ENCODE measurements around the gene XPC. TPM values are rescaled to one million over a fixed set of nuclear protein-coding genes. Genes with fewer than 3 reads are reported as not detected.

XPC gene
- total RNA-seq, 1 donor, result 54.4 TPM

- no peak for DNase-seq (ENCODE audit: low read depth)
- H3K4me3 ChIP-seq (ENCODE audit: low read depth, low read length), result no peak overlapping the region
- peak; percentile 33 for TF ChIP-seq CTCF (IDR thresholded peaks at IDR 0.05; ENCODE audit: insufficient read depth, low read depth, low read length)
These were observed 26.0 kb downstream of the XPC start for GRCh38 chr3:14152233-14152962.

- no peak for TF ChIP-seq CTCF (IDR thresholded peaks at IDR 0.05; ENCODE audit: insufficient read depth, low read depth, low read length)
- no peak overlapping the region for H3K4me3 ChIP-seq (ENCODE audit: low read depth, low read length)
- no peak for DNase-seq (ENCODE audit: low read depth)
These were observed 26.8 kb downstream of the XPC start for GRCh38 chr3:14151471-14152083.

- DNase-seq (ENCODE audit: low read depth), result no peak
- no peak for TF ChIP-seq CTCF (IDR thresholded peaks at IDR 0.05; ENCODE audit: insufficient read depth, low read depth, low read length)
- H3K4me3 ChIP-seq (ENCODE audit: low read depth, low read length), result no peak overlapping the region
These were observed 27.7 kb downstream of the XPC start for GRCh38 chr3:14150491-14151230.

GRCh38 chr3:14150078-14150477, 28.3 kb downstream of the XPC start:
- TF ChIP-seq CTCF (IDR thresholded peaks at IDR 0.05; ENCODE audit: insufficient read depth, low read depth, low read length), result no peak
- no peak for DNase-seq (ENCODE audit: low read depth)
- H3K4me3 ChIP-seq (ENCODE audit: low read depth, low read length), result no peak overlapping the region

GRCh38 chr3:14148041-14148985, 30.1 kb downstream of the XPC start:
- H3K4me3 ChIP-seq (ENCODE audit: low read depth, low read length), result no peak overlapping the region
- no peak for DNase-seq (ENCODE audit: low read depth)
- peak; percentile 5 for TF ChIP-seq CTCF (IDR thresholded peaks at IDR 0.05; ENCODE audit: insufficient read depth, low read depth, low read length)

GRCh38 chr3:14147617-14148016, 30.8 kb downstream of the XPC start:
- no peak for DNase-seq (ENCODE audit: low read depth)
- no peak overlapping the region for H3K4me3 ChIP-seq (ENCODE audit: low read depth, low read length)
- no peak for TF ChIP-seq CTCF (IDR thresholded peaks at IDR 0.05; ENCODE audit: insufficient read depth, low read depth, low read length)
